ENCODE data around the gene RNF169. TPM values are rescaled to one million over a fixed set of nuclear protein-coding genes. Genes with fewer than 3 reads are reported as not detected.

RNF169 gene
- total RNA-seq (2022; extraction: Qiagen RNA extraction) = 3.7 to 5.3 TPM (median 4.5 TPM) in 5 replicates

GRCh38 chr11:74748211-74749126, at the start of gene RNF169:
TSS of gene RNF169 (plus strand) at chr11:74748849. CDS start at chr11:74748881, 32 bp downstream.

DNA sequence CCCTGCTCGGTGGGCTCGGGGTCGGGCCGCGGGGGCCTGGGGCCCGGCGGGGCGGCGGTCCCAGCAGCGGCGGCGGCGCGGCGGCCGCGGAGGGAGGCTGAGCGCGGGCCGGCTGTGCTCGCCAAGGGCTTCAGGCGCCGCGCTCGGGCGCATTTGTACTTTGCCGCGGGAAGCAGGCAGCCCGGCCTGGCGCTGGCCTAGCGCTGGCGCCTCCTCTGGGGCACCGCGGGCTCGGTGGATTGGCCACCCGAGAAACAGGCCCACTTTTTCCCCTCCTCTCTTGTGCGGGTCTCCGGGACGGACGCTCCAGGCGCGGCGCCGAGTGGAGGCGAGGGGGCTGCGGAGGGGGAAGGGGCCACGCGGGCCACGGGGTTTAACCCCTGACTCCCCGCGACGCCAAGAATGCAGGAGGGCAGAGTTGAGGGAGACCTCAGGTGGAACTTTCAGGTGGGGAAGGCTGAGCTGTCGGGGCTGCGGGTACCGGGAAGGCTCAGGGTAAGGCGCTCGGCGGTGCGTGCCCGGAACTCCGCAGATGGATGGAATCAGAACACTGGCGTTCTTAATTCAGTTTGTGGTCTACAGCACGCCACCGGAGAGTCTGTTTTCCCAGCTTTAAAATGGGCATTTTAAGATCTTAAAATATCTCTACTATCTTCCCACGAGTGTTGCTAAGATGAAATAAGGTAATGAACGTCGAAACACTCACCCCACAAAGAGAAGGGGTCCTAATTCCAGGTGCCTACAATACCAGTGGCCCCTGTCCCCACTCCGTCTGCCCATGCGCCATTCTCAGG, 17.2 kb upstream of the RNF169 start, which contains the start of gene CHRDL2:
CHRDL2 (minus strand) TSS at position 126 of the 794 bp plus-strand sequence. CDS start 538 bp downstream, outside the sequence.

Other genes starting within 250 kb of the RNF169 start
- gene POLD3, start 156.3 kb upstream of the RNF169 start, total RNA-seq (2022; extraction: Qiagen RNA extraction) = 15.2 to 19.4 TPM (median 17.3 TPM) in 5 replicates
- 3.4 to 5.2 TPM (median 4.1 TPM) in 5 replicates for gene CHRDL2, start 17.4 kb upstream of the RNF169 start, total RNA-seq (2022; extraction: Qiagen RNA extraction)
- gene XRRA1, start 200.2 kb downstream of the RNF169 start, total RNA-seq (2022; extraction: Qiagen RNA extraction) = 3.8 to 6.1 TPM (median 5.3 TPM) in 5 replicates
- gene SPCS2, start 200.4 kb downstream of the RNF169 start, total RNA-seq (2022; extraction: Qiagen RNA extraction) = 231 to 273 TPM (median 244 TPM) in 5 replicates
- gene NEU3, start 240.1 kb downstream of the RNF169 start, total RNA-seq (2022; extraction: Qiagen RNA extraction) = 2.1 to 4.5 TPM (median 3.9 TPM) in 5 replicates